WI38 (cell line): ENCODE results near the gene PRDM7.

Experiments used
- H3K4me3 ChIP-seq: 2 replicates; pipeline ENCODE4 v1.5.1; 2011; ENCODE audit warnings: low read depth, mild to moderate bottlenecking, control low read depth, low read length
- CTCF ChIP-seq: IDR thresholded peaks from 2 replicates; pipeline ENCODE4 v1.5.1; 2012; ENCODE audit warnings: low read depth, mild to moderate bottlenecking, control low read depth, low read length

Gene PRDM7

GRCh38 chr16:90023078-90023447 lies 54.1 kb downstream of the PRDM7 start:
- peak overlapping the region; percentile 83 for H3K4me3 ChIP-seq
- no peak for TF ChIP-seq CTCF

- TF ChIP-seq CTCF: no peak
- peak overlapping the region; percentile 83 for H3K4me3 ChIP-seq
Measured at GRCh38 chr16:90022209-90023077, 54.7 kb downstream of the PRDM7 start.

- no peak overlapping the region for H3K4me3 ChIP-seq
- no peak for TF ChIP-seq CTCF
Measured at GRCh38 chr16:90020838-90021382, 56.2 kb downstream of the PRDM7 start.

GRCh38 chr16:90020260-90020837 lies 56.8 kb downstream of the PRDM7 start:
- H3K4me3 ChIP-seq: peak overlapping the region; percentile 66
- TF ChIP-seq CTCF: no peak

- peak overlapping the region; percentile 66 for H3K4me3 ChIP-seq
- TF ChIP-seq CTCF: no peak
Measured at GRCh38 chr16:90019543-90020259, 57.4 kb downstream of the PRDM7 start.

GRCh38 chr16:90018652-90019542 lies 58.2 kb downstream of the PRDM7 start, which contains the start of gene DBNDD1:
Gene DBNDD1, minus strand, starts transcription at chr16:90019456. Its CDS starts 115 bp downstream, at chr16:90019341.
- peak within 1 kb of the TSS; percentile 66 for H3K4me3 ChIP-seq
- TF ChIP-seq CTCF: no peak
